Spleen (tissue), 11 donors: ENCODE results near the gene STK33. TPM values are rescaled to one million over a fixed set of nuclear protein-coding genes. Genes with fewer than 3 reads are reported as not detected.
A peak's percentile ranks its signal among the peaks of the same experiment; 100 is the strongest.

Experiments
- DNase-seq: peaks from one replicate; pipeline ENCODE4 v3.0.0-alpha.2; 2020
- H3K27ac ChIP-seq, 8 donors: fragments of 200-600 bp; sonication (generic) in 7 of 8; 1 replicate in 4 of 8; 2 replicates in 4 of 8; pipeline versions ENCODE4 v1.5.0 to v1.8.0; 2016 to 2021; ENCODE audit warnings: inconsistent platforms in 4 of 8, mild to moderate bottlenecking in 4 of 8, moderate library complexity in 1 of 8
- H3K27me3 ChIP-seq, 7 donors: fragments of 200-600 bp; sonication (generic) in 6 of 7; replicated peaks in 1 of 7; 1 replicate in 4 of 7; 2 replicates in 3 of 7; pipeline versions ENCODE4 v1.5.0 to v1.8.0; 2016 to 2021; ENCODE audit warnings: inconsistent platforms in 3 of 7, mild to moderate bottlenecking in 1 of 7
- H3K36me3 ChIP-seq, 6 donors: fragments of 200-600 bp; sonication (generic) in 5 of 6; 1 replicate in 4 of 6; 2 replicates in 2 of 6; pipeline versions ENCODE4 v1.5.0 to v1.8.0; 2016 to 2021; ENCODE audit warnings: inconsistent platforms in 2 of 6
- H3K4me1 ChIP-seq, 6 donors: fragments of 200-600 bp; sonication (generic) in 5 of 6; 1 replicate in 3 of 6; 2 replicates in 3 of 6; pipeline versions ENCODE4 v1.5.0 to v1.8.0; 2016 to 2021; ENCODE audit warnings: inconsistent platforms in 3 of 6
- H3K4me3 ChIP-seq, 8 donors: fragments of 200-600 bp; sonication (generic) in 7 of 8; 1 replicate in 4 of 8; 2 replicates in 4 of 8; pipeline versions ENCODE4 v1.5.0 to v1.8.0; 2016 to 2021; ENCODE audit warnings: inconsistent platforms in 4 of 8, mild to moderate bottlenecking in 4 of 8, moderate library complexity in 2 of 8
- H3K9me3 ChIP-seq, 8 donors: fragments of 200-600 bp; sonication (generic) in 7 of 8; 1 replicate in 4 of 8; 2 replicates in 4 of 8; pipeline versions ENCODE4 v1.5.0 to v1.8.0; 2016 to 2021; ENCODE audit warnings: inconsistent platforms in 4 of 8
- CTCF ChIP-seq, 11 experiments: fragments of 200-600 bp in 7 of 11; fragments of 450-650 bp in 4 of 11; sonication (generic) in 4 of 11; IDR thresholded peaks in 8 of 11; conservative IDR thresholded peaks in 3 of 11; 1 replicate in 7 of 11; 2 replicates in 4 of 11; pipeline versions ENCODE4 v1.4.0 to v1.8.0; 2016 to 2021; ENCODE audit warnings: antibody characterized with exemption in 11 of 11, inconsistent platforms in 4 of 11, mild to moderate bottlenecking in 1 of 11
- POLR2A ChIP-seq, 3 donors: fragments of 450-650 bp; IDR thresholded peaks; one replicate each; pipeline ENCODE4 v1.5.1; 2017; ENCODE audit warnings: antibody characterized with exemption in 3 of 3, mild to moderate bottlenecking in 1 of 3
- POLR2AphosphoS5 ChIP-seq, 3 donors: sonication (generic); formaldehyde crosslinking; IDR thresholded peaks; one replicate each; pipeline ENCODE4 v1.5.1; 2017; ENCODE audit warnings: antibody characterized with exemption in 3 of 3
- WGBS, 5 donors: extraction: QIAGEN DNeasy Blood & Tissue Kit in 3 of 5; methylation state at CpG; one replicate each; pipeline versions ENCODE4 v1.1.5 to v1.1.7; 2013 to 2018; 5-methylcytosine and 5-hydroxymethylcytosine counted together
- intact Hi-C: fragments of 100-400 bp; cut with DNase I; formaldehyde crosslinking; loops from one replicate; pipeline ENCODE4 v1.15.0; 2023; ENCODE audit warnings: low total_unique reads
- polyA plus RNA-seq, 3 donors: library from polyadenylated mRNA; stranded (reverse); fragments of 200-250 nt; gene quantifications; one replicate each; pipeline ENCODE4 v1.2.1, GENCODE V29; 2013
- total RNA-seq, 7 donors: library from RNA; depleted of rRNA in 3 of 7; stranded (reverse); fragments of >200 nt in 3 of 7; fragmentation: NEBNext Ultra II Directional in 4 of 7; extraction: Animal tissue kit (Norgen Biotek cat#: 25700) in 4 of 7; gene quantifications; one replicate each; pipeline versions ENCODE4 v1.1.0 to v1.2.1, GENCODE V29; 2016 to 2021
- donor health status: healthy with polysubstance abuse.
- donor health status: DM: no; HTN: no; CAD: no; lungs with moderate emphysema.
- donor health status: DM: no; HTN: no; CAD: no.
- donor health status: Bipolar disorder and iron deficiency.
- donor health status: healthy.
- donor health status: DM: no; HTN: no; CAD: no.
- donor health status: DM: yes; HTN: yes; CAD: no.

Gene STK33
- total and polyA plus RNA-seq, 10 donors: 1.6 to 8.1 (median 3.8) TPM

- TF ChIP-seq POLR2AphosphoS5 (IDR thresholded peaks at IDR 0.05) (no peak), CTCF (IDR thresholded peaks at IDR 0.05 in 8 of 11, conservative IDR thresholded peaks at IDR 0.05 in 3 of 11) (no peak), POLR2A (IDR thresholded peaks at IDR 0.05) (no peak)
- no peaks in the 10 kb centered on the region for H3K9me3 ChIP-seq
- peaks cover 0 to 16% (median 12%) of the 10 kb centered on the region in 7 donors for H3K27me3 ChIP-seq
- DNase-seq: no peak
- WGBS, 5 donors: 65 to 78% (median 76%) methylated on average over 3 of the region's 3 CpGs
- H3K4me1 ChIP-seq: peaks cover 0 to 17% (median 14%) of the 10 kb centered on the region in 6 donors
- no peak overlapping the region for H3K27ac ChIP-seq
- intact Hi-C loops: no loop called here
- no peak overlapping the region for H3K4me3 ChIP-seq
- no peaks in the 10 kb centered on the region for H3K36me3 ChIP-seq
Observed at GRCh38 chr11:8597182-8597581, 3.2 kb upstream of the STK33 start.

- H3K4me3 ChIP-seq: no peak overlapping the region
- no peak for DNase-seq
- H3K36me3 ChIP-seq: no peaks in the 10 kb centered on the region
- no peaks in the 10 kb centered on the region for H3K9me3 ChIP-seq
- H3K4me1 ChIP-seq: peaks cover 0 to 17% (median 14%) of the 10 kb centered on the region in 6 donors
- TF ChIP-seq POLR2A (IDR thresholded peaks at IDR 0.05): no peak
- TF ChIP-seq CTCF (IDR thresholded peaks at IDR 0.05 in 8 of 11, conservative IDR thresholded peaks at IDR 0.05 in 3 of 11): no peak
- TF ChIP-seq POLR2AphosphoS5 (IDR thresholded peaks at IDR 0.05): no peak
- H3K27ac ChIP-seq: no peak overlapping the region
- H3K27me3 ChIP-seq: peaks cover 0 to 16% (median 12%) of the 10 kb centered on the region in 7 donors
- intact Hi-C loops: no loop called here
Observed at GRCh38 chr11:8596504-8597046, 2.5 kb upstream of the STK33 start.

GRCh38 chr11:8593455-8593854 lies 573 bp downstream of the STK33 start:
- Histone ChIP-seq H3K4me1 (peaks cover 0 to 17% (median 14%) of the 10 kb centered on the region in 6 donors), H3K36me3 (no peaks in the 10 kb centered on the region), H3K4me3 (peak overlapping the region; percentile 51 to 80 (median 62)), H3K27ac (no peak overlapping the region), H3K9me3 (no peaks in the 10 kb centered on the region), H3K27me3 (peaks cover 0 to 16% (median 12%) of the 10 kb centered on the region in 7 donors)
- WGBS, 5 donors: 14 to 21% (median 19%) methylated on average over 7 of the region's 7 CpGs
- intact Hi-C loops: no loop called here
- TF ChIP-seq POLR2A (IDR thresholded peaks at IDR 0.05): no peak
- TF ChIP-seq CTCF (IDR thresholded peaks at IDR 0.05 in 8 of 11, conservative IDR thresholded peaks at IDR 0.05 in 3 of 11): no peak
- no peak for TF ChIP-seq POLR2AphosphoS5 (IDR thresholded peaks at IDR 0.05)
- no peak for DNase-seq

- H3K27ac ChIP-seq: no peak overlapping the region
- DNase-seq: no peak
- intact Hi-C loops: no loop called here
- H3K27me3 ChIP-seq: no peaks in the 10 kb centered on the region
- H3K4me3 ChIP-seq: no peak overlapping the region
- H3K9me3 ChIP-seq: peaks cover 0 to 4% (median 0%) of the 10 kb centered on the region in 8 donors
- no peak for TF ChIP-seq CTCF (IDR thresholded peaks at IDR 0.05 in 8 of 11, conservative IDR thresholded peaks at IDR 0.05 in 3 of 11)
- TF ChIP-seq POLR2AphosphoS5 (IDR thresholded peaks at IDR 0.05): no peak
- no peak for TF ChIP-seq POLR2A (IDR thresholded peaks at IDR 0.05)
- H3K36me3 ChIP-seq: no peaks in the 10 kb centered on the region
- H3K4me1 ChIP-seq: no peaks in the 10 kb centered on the region
Observed at GRCh38 chr11:8587915-8588314, 6.1 kb downstream of the STK33 start.
